Measurements from ENCODE around the gene ZNF670.
"Not testable (repeated sequence)": the region's sequence is repeated elsewhere in the genome, so short reads cannot be mapped to it uniquely, and the experiment has no call there.

The ZNF670 gene

GRCh38 chr1:247037511-247038320 lies 40.9 kb downstream of the ZNF670 start:
- Histone ChIP-seq H3K4me1 (no peaks in the 10 kb centered on the region), H3K27me3 (no peaks in the 10 kb centered on the region), H3K4me3 (no peak overlapping the region), H3K9me3 (peaks cover 0 to 84% (median 57%) of the 10 kb centered on the region in 3 donors), H3K27ac (no peak overlapping the region), H3K36me3 (peaks cover 33 to 75% (median 62%) of the 10 kb centered on the region in 3 donors)
- intact Hi-C loops (cut with DNase I; ENCODE audit: low total_unique reads), result no loop called here
- TF ChIP-seq, protein P1, sequence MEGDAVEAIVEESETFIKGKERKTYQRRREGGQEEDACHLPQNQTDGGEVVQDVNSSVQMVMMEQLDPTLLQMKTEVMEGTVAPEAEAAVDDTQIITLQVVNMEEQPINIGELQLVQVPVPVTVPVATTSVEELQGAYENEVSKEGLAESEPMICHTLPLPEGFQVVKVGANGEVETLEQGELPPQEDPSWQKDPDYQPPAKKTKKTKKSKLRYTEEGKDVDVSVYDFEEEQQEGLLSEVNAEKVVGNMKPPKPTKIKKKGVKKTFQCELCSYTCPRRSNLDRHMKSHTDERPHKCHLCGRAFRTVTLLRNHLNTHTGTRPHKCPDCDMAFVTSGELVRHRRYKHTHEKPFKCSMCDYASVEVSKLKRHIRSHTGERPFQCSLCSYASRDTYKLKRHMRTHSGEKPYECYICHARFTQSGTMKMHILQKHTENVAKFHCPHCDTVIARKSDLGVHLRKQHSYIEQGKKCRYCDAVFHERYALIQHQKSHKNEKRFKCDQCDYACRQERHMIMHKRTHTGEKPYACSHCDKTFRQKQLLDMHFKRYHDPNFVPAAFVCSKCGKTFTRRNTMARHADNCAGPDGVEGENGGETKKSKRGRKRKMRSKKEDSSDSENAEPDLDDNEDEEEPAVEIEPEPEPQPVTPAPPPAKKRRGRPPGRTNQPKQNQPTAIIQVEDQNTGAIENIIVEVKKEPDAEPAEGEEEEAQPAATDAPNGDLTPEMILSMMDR (IDR thresholded peaks at IDR 0.05), result no peak
- no peak for DNase-seq

- H3K4me3 ChIP-seq; H3K27me3 ChIP-seq; H3K27ac ChIP-seq; DNase-seq; intact Hi-C loops (cut with DNase I; ENCODE audit: low total_unique reads); H3K4me1 ChIP-seq: not testable (repeated sequence)
- Histone ChIP-seq H3K36me3 (peaks cover 18 to 42% (median 32%) of the 10 kb centered on the region in 3 donors), H3K9me3 (peaks cover 5 to 88% (median 50%) of the 10 kb centered on the region in 3 donors)
Observed at GRCh38 chr1:247032306-247032705, 46.3 kb downstream of the ZNF670 start.
